ENCODE measurements around the gene ATP8B1. TPM values are rescaled to one million over a fixed set of nuclear protein-coding genes. Genes with fewer than 3 reads are reported as not detected.

ATP8B1 gene
- total and polyA plus RNA-seq, 2 of the 4 experiments (the other 2 are of a cell fraction), result 64.3 to 136 TPM

DNA sequence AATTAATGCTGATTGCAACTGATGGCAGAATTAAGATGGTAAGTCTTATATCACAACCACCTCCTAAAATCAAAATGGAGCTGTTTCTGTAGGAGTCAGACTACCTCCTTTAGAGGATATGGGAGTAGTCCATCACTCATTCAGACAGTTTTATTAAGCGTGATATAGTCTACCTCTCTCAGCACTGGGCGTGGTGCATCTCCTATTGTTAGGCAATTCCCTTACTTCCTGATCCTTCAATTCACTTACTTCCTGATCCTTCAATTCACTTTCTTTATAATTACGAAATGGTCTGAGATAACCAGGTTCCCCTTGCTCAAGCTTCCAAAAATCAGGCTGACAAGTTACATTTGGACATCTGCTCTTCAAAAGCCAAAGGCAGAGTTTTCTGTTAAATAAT lies 31.9 kb downstream of the ATP8B1 start:
- Histone ChIP-seq H2AFZ (replicated peaks; ENCODE audit: low read length, poor library complexity) (no peak overlapping the region), H3K4me3 (ENCODE audit: insufficient read depth, low read depth, low read length) (no peak overlapping the region), H3K18ac (ENCODE audit: low read depth, low read length) (no peak overlapping the region), H3K4me2 (ENCODE audit: low read depth, low read length) (no peak overlapping the region), H2AK9ac (replicated peaks; ENCODE audit: low read depth, low read length, poor library complexity) (no peak overlapping the region), H2BK5ac (ENCODE audit: low read depth, low read length, poor library complexity, severe bottlenecking) (no peak overlapping the region), H3K4ac (ENCODE audit: low read depth, low read length) (no peak overlapping the region; the same call in 1 of the 2 replicates), H4K8ac (ENCODE audit: low read depth in 2 of 2, low read length in 2 of 2) (0 out of 4 replicates have a peak overlapping the region, but pooled peaks of 1 of the 2 experiments have one; percentile 20), H3K36me3 (ENCODE audit: control insufficient read depth, insufficient read depth, low read length) (0 out of 2 replicates have a peak, but pooled peaks cover 2% of the 10 kb centered on the region), H3K56ac (ENCODE audit: extremely low read depth, insufficient read depth, low read length) (no peak overlapping the region), H3K9me3 (ENCODE audit: control insufficient read depth, insufficient read depth, low read length) (no peaks in the 10 kb centered on the region), H3K27ac (ENCODE audit: insufficient read depth, low read length) (no peak overlapping the region), H2BK20ac (ENCODE audit: low read depth, low read length) (no peak overlapping the region), H3K27me3 (ENCODE audit: control insufficient read depth, insufficient read depth, low read length) (no peaks in the 10 kb centered on the region), H3K4me1 (ENCODE audit: control insufficient read depth, insufficient read depth, low read length) (peaks cover 15% of the 10 kb centered on the region), H3K9ac (ENCODE audit: low read depth, low read length) (no peak overlapping the region), H3K14ac (replicated peaks; ENCODE audit: low read depth, low read length) (no peak overlapping the region), H2BK15ac (ENCODE audit: low read depth, low read length) (no peak overlapping the region), H3K23ac (ENCODE audit: low read depth, low read length) (peak overlapping the region; percentile 51; the same call in 1 of the 2 replicates), H3K79me1 (ENCODE audit: low read depth in 1 of 2, low read length in 2 of 2) (peaks cover 56 to 87% of the 10 kb centered on the region in 2 experiments), H2AK5ac (ENCODE audit: low read depth, low read length) (no peak overlapping the region; the same call in 1 of the 2 replicates), H4K91ac (ENCODE audit: insufficient read depth, low read depth, low read length) (no peak overlapping the region), H3K9me1 (ENCODE audit: insufficient read depth, low read length) (peaks cover 52% of the 10 kb centered on the region), H2BK120ac (ENCODE audit: low read depth, low read length) (no peak overlapping the region), H4K5ac (ENCODE audit: low read depth, low read length) (no peak overlapping the region), H4K20me1 (ENCODE audit: insufficient read depth, low read length) (peaks cover 77% of the 10 kb centered on the region)
- no peak for DNase-seq
- TF ChIP-seq MXI1 (IDR thresholded peaks at IDR 0.05; ENCODE audit: borderline replicate concordance, low read depth, low read length) (no peak), RCOR1 (IDR thresholded peaks at IDR 0.05; ENCODE audit: insufficient replicate concordance, low read length) (no peak), BHLHE40 (IDR thresholded peaks at IDR 0.05; ENCODE audit: low read depth, low read length) (no peak), RFX5 (IDR thresholded peaks at IDR 0.05; ENCODE audit: low read depth, low read length) (no peak), MAZ (IDR thresholded peaks at IDR 0.05; ENCODE audit: borderline replicate concordance, low read depth, low read length) (no peak), CHD1 (IDR thresholded peaks at IDR 0.05; ENCODE audit: low read depth, low read length) (no peak), CEBPB (IDR thresholded peaks at IDR 0.05; ENCODE audit: low read depth, low read length) (no peak), MAFK (IDR thresholded peaks at IDR 0.05; ENCODE audit: low read depth, low read length) (no peak), NFE2L2 (IDR thresholded peaks at IDR 0.05; ENCODE audit: low read depth, low read length) (no peak)
- TF ChIP-seq, protein P1, sequence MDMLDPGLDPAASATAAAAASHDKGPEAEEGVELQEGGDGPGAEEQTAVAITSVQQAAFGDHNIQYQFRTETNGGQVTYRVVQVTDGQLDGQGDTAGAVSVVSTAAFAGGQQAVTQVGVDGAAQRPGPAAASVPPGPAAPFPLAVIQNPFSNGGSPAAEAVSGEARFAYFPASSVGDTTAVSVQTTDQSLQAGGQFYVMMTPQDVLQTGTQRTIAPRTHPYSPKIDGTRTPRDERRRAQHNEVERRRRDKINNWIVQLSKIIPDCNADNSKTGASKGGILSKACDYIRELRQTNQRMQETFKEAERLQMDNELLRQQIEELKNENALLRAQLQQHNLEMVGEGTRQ (IDR thresholded peaks at IDR 0.05; ENCODE audit: low read depth, low read length), result no peak
- TF ChIP-seq, protein P2, sequence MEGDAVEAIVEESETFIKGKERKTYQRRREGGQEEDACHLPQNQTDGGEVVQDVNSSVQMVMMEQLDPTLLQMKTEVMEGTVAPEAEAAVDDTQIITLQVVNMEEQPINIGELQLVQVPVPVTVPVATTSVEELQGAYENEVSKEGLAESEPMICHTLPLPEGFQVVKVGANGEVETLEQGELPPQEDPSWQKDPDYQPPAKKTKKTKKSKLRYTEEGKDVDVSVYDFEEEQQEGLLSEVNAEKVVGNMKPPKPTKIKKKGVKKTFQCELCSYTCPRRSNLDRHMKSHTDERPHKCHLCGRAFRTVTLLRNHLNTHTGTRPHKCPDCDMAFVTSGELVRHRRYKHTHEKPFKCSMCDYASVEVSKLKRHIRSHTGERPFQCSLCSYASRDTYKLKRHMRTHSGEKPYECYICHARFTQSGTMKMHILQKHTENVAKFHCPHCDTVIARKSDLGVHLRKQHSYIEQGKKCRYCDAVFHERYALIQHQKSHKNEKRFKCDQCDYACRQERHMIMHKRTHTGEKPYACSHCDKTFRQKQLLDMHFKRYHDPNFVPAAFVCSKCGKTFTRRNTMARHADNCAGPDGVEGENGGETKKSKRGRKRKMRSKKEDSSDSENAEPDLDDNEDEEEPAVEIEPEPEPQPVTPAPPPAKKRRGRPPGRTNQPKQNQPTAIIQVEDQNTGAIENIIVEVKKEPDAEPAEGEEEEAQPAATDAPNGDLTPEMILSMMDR (conservative IDR thresholded peaks at IDR 0.05; ENCODE audit: low read depth, low read length), result no peak
- intact Hi-C loops (cut with micrococcal nuclease), result no loop called here
- no peak for ATAC-seq (ENCODE audit: low read depth)
- no CpG with 5 or more reads among the region's 3 CpGs for WGBS, 2 experiments (ENCODE audit: extremely low coverage in 2 of 2, insufficient read length in 1 of 2)
- in situ Hi-C loops (cut with MboI; ENCODE audit: low sequenced_read_pairs), result no loop called here
- ChIA-PET POLR2A (ENCODE audit: unreplicated experiment) (no interaction called here), CTCF (no interaction called here)
- dilution Hi-C loops (cut with HindIII; ENCODE audit: low sequenced_read_pairs, unreplicated experiment), result no loop called here
- BruUV-seq (replicated peaks), result no TSS peak
